Right cardiac atrium (tissue), 5 donors: ENCODE data around the gene SLC47A1. TPM values are rescaled to one million over a fixed set of nuclear protein-coding genes. Genes with fewer than 3 reads are reported as not detected.

Experiments used
- ATAC-seq, 2 donors: fragments of 200-7000 bp; cut with Tn5 transposase; one replicate each; pipeline versions ENCODE4 v1.8.0 to v1.9.1; 2020; ENCODE audit warnings: moderate library complexity in 2 of 2, mild to moderate bottlenecking in 1 of 2
- DNase-seq, 3 donors: peaks; one replicate each; pipeline ENCODE4 v3.0.0-alpha.2; 2020
- H3K27ac ChIP-seq: one replicate; pipeline ENCODE4 v1.5.1; 2013; ENCODE audit warnings: mild to moderate bottlenecking, low read length, control low read depth, moderate library complexity
- H3K27me3 ChIP-seq: one replicate; pipeline ENCODE4 v1.6.1; 2013; ENCODE audit not compliant: control insufficient read depth, insufficient read depth
- H3K4me1 ChIP-seq: one replicate; pipeline ENCODE4 v1.6.1; 2013; ENCODE audit warnings: low read length; ENCODE audit not compliant: control insufficient read depth, insufficient read depth
- H3K4me3 ChIP-seq: one replicate; pipeline ENCODE4 v1.5.1; 2013; ENCODE audit warnings: low read length, control low read depth
- H3K9me3 ChIP-seq: one replicate; pipeline ENCODE4 v1.6.1; 2013; ENCODE audit warnings: low read length; ENCODE audit not compliant: control insufficient read depth
- WGBS: extraction: QIAGEN DNeasy Blood & Tissue Kit; methylation state at CpG from one replicate; pipeline ENCODE4 v1.1.7; 2013; 5-methylcytosine and 5-hydroxymethylcytosine counted together
- intact Hi-C, 4 donors: fragments of 100-400 bp; cut with DNase I; formaldehyde crosslinking; loops; one replicate each; pipeline versions ENCODE4 v1.11.0 to v1.14.0; 2022 to 2023
- polyA plus RNA-seq: library from polyadenylated mRNA; stranded (reverse); fragments of 200-250 nt; gene quantifications from one replicate; pipeline ENCODE4 v1.2.3, GENCODE V29; 2013
- total RNA-seq, 4 donors: library from RNA; stranded (reverse); fragmentation: NEBNext Ultra II Directional; extraction: Animal tissue kit (Norgen Biotek cat#: 25700); gene quantifications; one replicate each; pipeline ENCODE4 v1.2.1, GENCODE V29; 2021
- donor health status: healthy with polysubstance abuse.
- donor health status: DM: no; HTN: yes; CAD: no.
- donor health status: DM: no; HTN: no; CAD: no.
- donor health status: DM: no; HTN: yes; CAD: no; lungs with severe emphysema.
- donor health status: DM: yes; HTN: yes; CAD: no.

SLC47A1 gene
- total and polyA plus RNA-seq, 5 donors: 0.77 to 2.5 (median 2.1) TPM

- Histone ChIP-seq H3K27me3 (no peaks in the 10 kb centered on the region), H3K27ac (no peak overlapping the region), H3K4me3 (no peak overlapping the region), H3K9me3 (no peaks in the 10 kb centered on the region), H3K4me1 (no peaks in the 10 kb centered on the region)
- 90% methylated on average over 9 of the region's 9 CpGs for WGBS
- ATAC-seq (no peak), DNase-seq (no peak)
- intact Hi-C loops: no loop called here
Measured at GRCh38 chr17:19561697-19562318, 28.2 kb downstream of the SLC47A1 start.

- Histone ChIP-seq H3K27me3 (no peaks in the 10 kb centered on the region), H3K4me1 (no peaks in the 10 kb centered on the region), H3K9me3 (no peaks in the 10 kb centered on the region), H3K4me3 (no peak overlapping the region), H3K27ac (no peak overlapping the region)
- intact Hi-C loops: no loop called here
- 89% methylated on average over 15 of the region's 15 CpGs for WGBS
- DNase-seq (no peak), ATAC-seq (no peak)
Measured at GRCh38 chr17:19565817-19566575, 32.3 kb downstream of the SLC47A1 start.

- Histone ChIP-seq H3K27me3 (no peaks in the 10 kb centered on the region), H3K4me3 (no peak overlapping the region), H3K4me1 (no peaks in the 10 kb centered on the region), H3K27ac (no peak overlapping the region), H3K9me3 (no peaks in the 10 kb centered on the region)
- DNase-seq (no peak), ATAC-seq (peak in 1 of 2 donors; percentile 31)
- WGBS: 80% methylated on average over 23 of the region's 23 CpGs
- intact Hi-C loops: no loop called here
Measured at GRCh38 chr17:19567216-19568015, 33.8 kb downstream of the SLC47A1 start.

GRCh38 chr17:19568016-19568350, 34.3 kb downstream of the SLC47A1 start:
- DNase-seq: no peak
- intact Hi-C loops: no loop called here
- Histone ChIP-seq H3K27ac (no peak overlapping the region), H3K9me3 (no peaks in the 10 kb centered on the region), H3K4me3 (no peak overlapping the region), H3K27me3 (no peaks in the 10 kb centered on the region), H3K4me1 (no peaks in the 10 kb centered on the region)
- ATAC-seq: no peak
- WGBS: 82% methylated on average over 1 of the region's 1 CpG

GRCh38 chr17:19569785-19570543, 36.3 kb downstream of the SLC47A1 start:
- no peak overlapping the region for H3K27ac ChIP-seq
- H3K4me1 ChIP-seq: no peaks in the 10 kb centered on the region
- 78% methylated on average over 3 of the region's 3 CpGs for WGBS
- no peaks in the 10 kb centered on the region for H3K27me3 ChIP-seq
- H3K9me3 ChIP-seq: no peaks in the 10 kb centered on the region
- DNase-seq: no peak
- no peak overlapping the region for H3K4me3 ChIP-seq
- intact Hi-C loops: no loop called here
- ATAC-seq: no peak

- Histone ChIP-seq H3K27me3 (no peaks in the 10 kb centered on the region), H3K27ac (no peak overlapping the region), H3K9me3 (no peaks in the 10 kb centered on the region), H3K4me3 (no peak overlapping the region), H3K4me1 (no peaks in the 10 kb centered on the region)
- ATAC-seq: peak in 1 of 2 donors; percentile 36
- intact Hi-C loops: no loop called here
- 39% methylated on average over 4 of the region's 4 CpGs for WGBS
- no peak for DNase-seq
Measured at GRCh38 chr17:19570544-19571062, 36.9 kb downstream of the SLC47A1 start.

- H3K9me3 ChIP-seq: no peaks in the 10 kb centered on the region
- WGBS: 38% methylated on average over 2 of the region's 2 CpGs
- ATAC-seq: no peak
- no peak overlapping the region for H3K27ac ChIP-seq
- no peaks in the 10 kb centered on the region for H3K27me3 ChIP-seq
- DNase-seq: no peak
- no peak overlapping the region for H3K4me3 ChIP-seq
- no peaks in the 10 kb centered on the region for H3K4me1 ChIP-seq
- intact Hi-C loops: no loop called here
Measured at GRCh38 chr17:19573075-19573474, 39.4 kb downstream of the SLC47A1 start.

- Histone ChIP-seq H3K9me3 (no peaks in the 10 kb centered on the region), H3K27me3 (no peaks in the 10 kb centered on the region), H3K27ac (no peak overlapping the region), H3K4me3 (no peak overlapping the region), H3K4me1 (no peaks in the 10 kb centered on the region)
- intact Hi-C loops: no loop called here
- ATAC-seq: no peak
- no peak for DNase-seq
- 84% methylated on average over 4 of the region's 4 CpGs for WGBS
Measured at GRCh38 chr17:19574956-19575355, 41.3 kb downstream of the SLC47A1 start.

GRCh38 chr17:19578545-19578944, 44.9 kb downstream of the SLC47A1 start:
- intact Hi-C loops: no loop called here
- ATAC-seq: peak; percentile 27
- WGBS: 69% methylated on average over 4 of the region's 4 CpGs

GRCh38 chr17:19579192-19579761, 45.6 kb downstream of the SLC47A1 start:
- H3K27ac ChIP-seq: no peak overlapping the region
- H3K9me3 ChIP-seq: no peaks in the 10 kb centered on the region
- ATAC-seq: peak in 1 of 2 donors; percentile 7
- intact Hi-C loops: no loop called here
- H3K4me1 ChIP-seq: no peaks in the 10 kb centered on the region
- DNase-seq: peak in 1 of 3 donors; percentile 49
- peak overlapping the region; percentile 45 for H3K4me3 ChIP-seq
- WGBS: 38% methylated on average over 19 of the region's 19 CpGs
- no peaks in the 10 kb centered on the region for H3K27me3 ChIP-seq

More at GRCh38 chr17:19578545-19578944, 44.9 kb downstream of the SLC47A1 start:
- no peak overlapping the region for H3K27ac ChIP-seq
- H3K27me3 ChIP-seq: no peaks in the 10 kb centered on the region
- no peak for DNase-seq
- no peaks in the 10 kb centered on the region for H3K9me3 ChIP-seq
- H3K4me3 ChIP-seq: no peak overlapping the region
- H3K4me1 ChIP-seq: no peaks in the 10 kb centered on the region
